Measurements from ENCODE around the gene ZC3H4. TPM values are rescaled to one million over a fixed set of nuclear protein-coding genes. Genes with fewer than 3 reads are reported as not detected.

Gene ZC3H4
- 6.7 and 7.4 TPM in 2 replicates for total RNA-seq (2014; rRNA removed; shearing (Covaris generic))

DNA sequence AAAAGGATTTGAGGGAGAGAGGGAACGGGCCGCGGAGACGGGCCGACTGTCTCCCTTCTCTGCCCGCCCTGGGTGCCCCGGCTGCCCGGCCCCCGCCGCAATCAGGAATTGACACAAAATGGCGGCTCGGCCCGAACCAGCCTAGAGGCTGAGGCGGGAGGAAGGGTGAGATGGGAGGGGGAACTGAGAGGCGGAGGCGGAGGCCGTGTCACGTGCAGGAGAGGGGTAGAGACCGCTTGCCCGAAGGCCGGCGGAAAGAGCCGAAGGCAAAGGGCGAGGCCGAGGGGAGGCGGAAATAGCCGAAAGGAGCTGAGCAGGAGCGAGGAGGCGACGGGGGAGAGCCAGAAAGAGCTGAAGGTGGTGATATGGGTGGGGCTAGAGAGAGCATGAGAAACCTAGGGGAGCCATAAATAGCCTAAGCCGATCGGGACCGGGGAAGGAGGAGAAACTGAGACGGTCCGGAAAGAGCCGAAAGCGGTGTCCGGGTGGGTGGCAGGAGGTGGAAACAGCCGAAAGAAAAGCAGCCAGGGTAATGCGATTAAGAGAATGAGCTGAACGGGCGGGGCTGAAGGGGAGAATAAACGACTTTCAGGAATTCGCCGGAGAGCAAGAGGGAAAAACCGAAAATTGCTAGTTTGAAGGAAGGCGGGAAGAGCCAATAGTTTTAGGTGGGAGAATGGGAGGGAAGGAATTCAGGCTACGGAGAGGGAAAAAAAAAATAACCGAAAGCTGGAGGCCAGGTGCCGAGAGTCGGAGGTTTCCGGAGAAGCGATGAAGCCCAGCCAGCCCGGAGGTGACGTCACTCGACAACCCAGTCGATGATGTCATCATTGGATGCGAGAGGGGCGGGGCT, at the start of gene ZC3H4:
Gene ZC3H4 (minus strand): TSS at position 780 of the 853 bp plus-strand sequence. CDS start 1,192 bp downstream, outside the sequence.
- peak; percentile 99 for DNase-seq (ENCODE audit: low read depth)

DNA sequence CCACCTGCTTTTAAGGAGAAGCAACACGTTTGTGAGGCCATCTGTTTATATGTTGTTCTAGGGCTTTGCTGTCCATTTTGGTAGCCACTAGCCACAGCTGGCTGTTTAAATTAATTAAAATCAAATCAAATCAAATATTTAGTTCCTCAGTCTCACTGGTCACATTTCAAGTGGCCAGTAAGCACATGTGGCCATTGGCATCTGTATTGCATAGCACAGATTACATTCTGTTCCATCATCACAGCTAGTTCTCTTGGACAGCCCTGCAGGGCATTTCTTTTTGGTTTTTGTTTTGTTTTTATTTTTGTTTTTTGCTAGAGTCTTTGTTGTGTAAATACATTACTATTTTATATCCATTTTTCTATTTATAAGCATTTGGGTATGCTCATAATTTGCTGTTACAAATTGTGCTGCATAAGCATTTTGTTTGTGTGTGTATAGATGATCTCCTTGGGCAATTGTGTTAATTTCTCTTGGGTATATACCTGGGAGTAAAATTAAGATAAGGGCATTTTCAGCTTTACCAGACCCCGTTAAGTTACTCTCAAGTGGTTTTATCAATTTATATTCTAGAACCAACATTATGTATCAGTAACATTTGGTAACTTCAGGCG, 48.4 kb upstream of the ZC3H4 start:
- DNase-seq (ENCODE audit: low read depth): no peak

DNA sequence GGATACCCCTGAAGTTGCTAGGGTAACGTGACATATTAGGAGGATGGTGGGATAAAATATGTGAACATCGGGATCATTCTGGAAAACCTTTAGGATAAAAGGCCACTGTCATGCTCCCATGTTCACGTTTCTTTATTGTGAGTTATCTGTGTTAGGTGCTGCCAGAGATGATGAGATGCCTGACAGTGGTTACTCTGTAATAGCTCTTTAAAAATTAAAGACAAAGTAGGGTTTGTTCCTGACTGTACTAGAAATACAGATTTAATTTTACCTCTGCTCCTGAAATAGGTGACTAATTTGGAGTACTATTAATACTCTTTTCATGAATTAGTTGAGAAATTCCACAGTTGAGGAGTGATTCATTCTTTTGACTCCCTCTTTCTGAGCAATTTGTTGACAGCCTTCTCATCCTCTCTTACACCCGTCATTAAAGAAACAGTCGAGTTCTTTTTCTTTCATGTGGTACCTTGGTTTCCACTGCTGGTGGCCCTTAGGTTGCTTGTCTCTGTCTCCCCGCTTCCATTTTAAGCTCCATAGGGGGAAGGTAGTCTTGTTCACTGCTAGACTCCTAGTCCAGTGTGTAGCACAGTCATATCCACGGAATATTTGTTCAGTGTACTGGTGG, 45.4 kb upstream of the ZC3H4 start:
- no peak for DNase-seq (ENCODE audit: low read depth)

DNA sequence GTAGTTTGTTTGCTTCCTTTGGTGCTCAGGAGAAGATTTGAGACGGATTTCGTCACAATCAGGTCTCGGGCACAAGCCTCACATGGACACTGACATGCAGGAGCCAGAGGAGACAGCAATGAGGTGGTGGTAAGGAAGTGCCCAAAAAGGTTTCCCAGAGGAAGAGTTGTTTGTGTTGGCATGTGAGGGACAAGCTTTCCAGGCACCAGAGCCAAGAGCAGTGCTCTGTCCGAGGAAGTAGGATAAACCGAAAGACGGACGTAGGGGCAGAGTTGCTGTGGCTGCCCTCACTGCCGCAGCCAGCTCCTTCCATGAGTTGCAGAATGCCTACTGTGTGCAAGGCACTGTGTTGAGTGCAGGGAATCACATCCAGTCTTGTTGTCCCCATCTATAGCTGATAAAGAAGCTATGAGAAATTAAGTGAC, 44.8 kb upstream of the ZC3H4 start:
- no peak for DNase-seq (ENCODE audit: low read depth)

- DNase-seq (ENCODE audit: low read depth): peak; percentile 15
Observed at GRCh38 chr19:47157431-47158321, 44.1 kb upstream of the ZC3H4 start.

DNA sequence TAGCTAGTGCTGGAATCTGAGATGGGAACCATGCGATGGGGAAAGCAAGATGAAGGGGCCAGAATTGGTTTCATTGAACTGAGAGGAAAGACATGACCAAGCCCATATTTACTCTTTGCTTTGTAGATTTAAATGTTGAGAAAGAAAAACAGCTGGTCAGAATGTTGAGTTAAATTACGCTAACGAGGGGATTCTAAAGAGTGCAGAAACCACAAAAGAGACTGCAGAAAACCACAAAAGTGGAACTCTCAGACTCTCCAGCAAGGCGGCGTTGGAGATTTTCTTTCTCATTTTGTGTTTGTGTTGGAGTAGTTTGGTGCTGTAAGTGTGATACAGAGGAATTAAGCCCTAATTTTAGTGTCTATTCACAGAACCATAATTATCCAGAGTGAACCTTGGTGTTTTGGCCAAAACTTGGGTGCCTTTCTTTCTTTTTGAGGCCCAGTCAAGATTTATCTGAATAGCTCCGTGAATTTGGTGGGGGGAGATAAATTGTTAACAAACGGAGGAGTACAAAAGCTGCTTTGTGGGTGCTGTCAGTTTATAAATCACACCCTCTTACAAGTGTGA, 43.4 kb upstream of the ZC3H4 start:
- DNase-seq (ENCODE audit: low read depth): peak; percentile 24

DNA sequence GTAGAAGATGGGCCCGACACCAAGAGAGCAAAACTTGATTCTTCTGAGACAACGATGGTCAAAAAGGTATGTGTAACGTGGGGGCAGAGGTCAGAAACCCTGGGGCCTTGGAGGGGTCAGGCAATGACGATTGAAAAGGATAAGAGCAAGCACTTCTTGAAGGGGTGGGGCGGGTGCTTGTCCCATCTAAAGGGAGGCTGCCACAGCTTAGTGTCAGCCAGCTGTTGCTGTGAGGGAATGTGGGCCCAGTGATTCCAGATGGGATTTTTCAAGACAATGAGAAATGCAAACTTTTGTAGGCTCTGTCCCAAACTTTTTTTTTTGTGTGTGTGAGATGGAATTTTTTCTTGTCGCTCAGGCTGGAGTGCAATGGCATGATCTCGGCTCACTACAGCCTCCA, 41.6 kb upstream of the ZC3H4 start:
- no peak for DNase-seq (ENCODE audit: low read depth)

GRCh38 chr19:47153266-47153665, 39.7 kb upstream of the ZC3H4 start:
- no peak for DNase-seq (ENCODE audit: low read depth)

GRCh38 chr19:47152632-47153031, 39.1 kb upstream of the ZC3H4 start:
- DNase-seq (ENCODE audit: low read depth): no peak

DNA sequence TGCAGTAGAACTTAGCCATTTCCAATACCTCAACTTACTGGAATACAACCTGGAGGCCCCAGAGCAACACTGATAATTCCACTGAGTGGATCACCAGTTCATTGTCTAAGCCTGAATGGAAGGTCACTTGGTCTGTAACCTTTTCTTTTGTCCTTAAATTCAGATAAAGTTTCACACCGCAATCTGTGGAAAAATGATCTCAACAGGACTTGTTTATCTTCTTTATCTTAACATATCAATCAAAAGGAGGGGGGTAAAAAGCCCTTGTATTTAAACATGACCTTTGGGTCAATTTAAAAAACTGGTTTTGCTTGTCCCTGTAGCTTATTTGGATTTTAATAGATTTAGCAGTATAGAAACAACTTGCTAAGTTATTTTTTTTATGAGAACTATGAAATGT, 38.6 kb upstream of the ZC3H4 start:
- DNase-seq (ENCODE audit: low read depth): no peak

GRCh38 chr19:47151627-47152026, 38.1 kb upstream of the ZC3H4 start:
- DNase-seq (ENCODE audit: low read depth): no peak

- no peak for DNase-seq (ENCODE audit: low read depth)
Observed at GRCh38 chr19:47146920-47147319, 33.3 kb upstream of the ZC3H4 start.

- DNase-seq (ENCODE audit: low read depth): no peak
Observed at GRCh38 chr19:47145639-47146486, 32.3 kb upstream of the ZC3H4 start.

- DNase-seq (ENCODE audit: low read depth): no peak
Observed at GRCh38 chr19:47144630-47145029, 31.1 kb upstream of the ZC3H4 start.

GRCh38 chr19:47143322-47144073, 29.9 kb upstream of the ZC3H4 start:
- DNase-seq (ENCODE audit: low read depth): no peak

- DNase-seq (ENCODE audit: low read depth): no peak
Observed at GRCh38 chr19:47142779-47143178, 29.2 kb upstream of the ZC3H4 start.

GRCh38 chr19:47141695-47142094, 28.1 kb upstream of the ZC3H4 start:
- no peak for DNase-seq (ENCODE audit: low read depth)

DNA sequence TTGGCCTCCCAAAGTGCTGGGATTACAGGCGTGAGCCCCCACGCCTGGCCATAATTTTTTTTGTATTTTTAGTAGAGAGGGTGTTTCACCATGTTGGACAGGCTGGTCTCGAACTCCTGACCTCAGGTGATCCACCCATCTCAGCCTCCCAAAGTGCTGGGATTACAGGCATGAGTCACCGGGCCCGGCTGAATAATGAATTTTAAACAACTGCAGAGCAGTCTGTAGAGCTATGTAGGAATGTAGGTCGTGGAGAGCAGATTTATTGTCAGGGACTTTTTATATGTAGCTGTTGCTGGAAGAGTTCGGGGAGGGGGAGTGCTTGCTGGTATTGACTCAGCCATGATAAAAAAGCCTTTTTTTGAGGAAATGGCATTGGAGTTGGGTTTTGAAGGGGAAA, 27.7 kb upstream of the ZC3H4 start:
- DNase-seq (ENCODE audit: low read depth): peak; percentile 26

- DNase-seq (ENCODE audit: low read depth): no peak
Observed at GRCh38 chr19:47135156-47135555, 21.6 kb upstream of the ZC3H4 start.

GRCh38 chr19:47134545-47134944, 21.0 kb upstream of the ZC3H4 start:
- DNase-seq (ENCODE audit: low read depth): no peak
